ENCODE data around the gene OR2V2.
"Not testable (repeated sequence)": the region's sequence is repeated elsewhere in the genome, so short reads cannot be mapped to it uniquely, and the experiment has no call there.

Gene OR2V2

DNA sequence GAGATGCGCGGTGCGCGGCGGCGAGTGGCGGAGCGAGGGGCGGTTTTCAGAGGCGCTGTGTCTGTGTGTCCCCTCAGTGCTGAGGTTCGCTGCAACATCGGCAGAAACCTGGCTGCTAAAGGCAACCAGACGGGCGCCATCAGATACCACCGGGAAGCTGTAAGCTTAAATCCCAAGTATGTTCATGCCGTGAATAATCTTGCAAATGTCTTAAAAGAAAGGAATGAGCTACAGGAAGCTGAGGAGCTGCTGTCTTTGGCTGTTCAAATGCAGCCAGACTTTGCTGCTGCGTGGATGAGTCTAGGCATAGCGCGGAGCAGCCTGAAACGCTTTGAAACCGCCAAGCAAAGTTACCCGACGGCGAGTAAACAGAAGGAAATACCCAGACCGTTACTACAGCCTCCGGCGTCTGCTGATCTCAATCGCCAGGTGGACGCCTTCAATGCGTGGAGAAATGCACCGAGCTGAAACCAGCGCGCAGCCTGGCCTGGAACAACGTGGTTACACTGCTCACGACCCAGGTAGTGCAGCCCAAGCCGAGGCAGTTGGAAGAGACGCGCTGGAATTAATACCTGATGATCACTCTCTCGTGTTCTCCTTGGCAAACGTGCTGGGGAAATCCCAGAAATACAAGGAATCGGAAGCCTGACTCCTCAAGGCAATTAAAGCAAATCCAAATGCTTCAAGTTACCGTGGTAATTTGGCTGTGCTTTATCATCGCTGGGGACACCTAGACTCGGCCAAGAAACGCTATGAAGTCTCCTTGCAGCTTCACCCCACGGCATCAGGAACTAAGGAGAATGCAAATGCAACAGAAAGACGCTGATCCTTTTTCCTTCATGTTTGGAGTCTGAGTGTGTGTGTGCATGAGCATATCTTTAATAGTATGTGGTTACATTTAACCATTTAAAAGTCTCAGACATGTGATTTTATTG, 32.3 kb upstream of the OR2V2 start:
- DNase-seq (ENCODE audit: low read depth in 2 of 2): no peak

DNA sequence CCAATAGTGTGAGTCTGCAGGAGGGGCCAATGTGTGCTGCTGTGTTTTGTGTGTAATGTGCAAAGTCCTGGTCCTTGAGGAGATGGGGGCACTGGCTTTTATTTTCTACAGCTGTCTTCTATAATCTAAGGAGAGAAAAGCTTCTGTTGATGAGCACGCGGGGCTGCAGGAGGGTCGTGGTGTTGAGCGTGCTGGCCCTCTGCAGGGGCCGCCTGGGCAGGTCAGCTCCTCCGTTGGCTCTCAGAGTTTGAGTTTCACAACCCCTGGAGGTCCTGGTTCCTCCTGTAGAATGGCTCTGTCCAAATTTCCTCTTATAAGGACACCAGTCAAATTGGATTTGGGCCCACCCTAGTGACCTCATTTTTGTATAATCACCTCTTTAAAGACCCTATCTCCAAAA, 29.0 kb upstream of the OR2V2 start:
- DNase-seq (ENCODE audit: low read depth in 2 of 2): no peak

DNA sequence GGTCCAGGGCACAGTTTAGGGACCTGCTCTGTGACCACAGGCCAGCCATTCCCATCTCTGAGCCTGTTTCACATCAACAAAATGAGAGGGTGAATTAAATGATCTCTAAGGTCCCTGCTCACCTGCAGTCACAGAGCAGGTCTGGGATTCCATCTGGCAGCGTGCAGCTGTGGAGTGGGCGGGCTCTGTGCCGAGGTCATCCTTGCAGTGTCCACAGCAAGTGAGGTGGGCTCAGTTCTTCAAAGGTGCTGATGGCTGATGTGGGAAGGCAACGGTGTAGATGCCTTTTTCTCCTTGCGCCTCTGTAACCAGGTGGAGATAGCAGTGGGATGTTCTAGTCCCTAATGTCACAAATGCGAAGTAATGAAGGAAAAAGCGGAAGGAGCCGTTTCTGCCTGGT, 28.3 kb upstream of the OR2V2 start:
- DNase-seq (ENCODE audit: low read depth in 2 of 2): no peak

DNA sequence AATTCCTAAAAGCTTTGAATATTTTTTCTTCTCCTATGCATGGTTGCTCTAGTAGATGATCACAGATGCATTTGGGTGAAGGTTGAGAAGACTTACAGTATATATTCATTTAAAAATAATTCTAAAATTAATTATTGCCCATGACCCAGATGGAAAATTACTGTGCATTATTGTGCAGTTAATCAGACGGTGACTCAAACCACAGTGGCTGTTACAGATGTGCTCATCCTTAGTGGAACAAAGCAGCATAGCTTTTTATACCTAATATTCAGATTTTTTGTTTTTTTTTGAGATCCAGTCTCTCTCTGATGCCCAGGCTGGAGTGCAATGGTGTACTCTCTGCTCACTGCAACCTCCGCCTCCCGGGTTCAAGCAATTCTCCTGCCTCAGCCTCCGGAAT, 27.1 kb upstream of the OR2V2 start:
- no peak for DNase-seq (ENCODE audit: low read depth in 2 of 2)

DNA sequence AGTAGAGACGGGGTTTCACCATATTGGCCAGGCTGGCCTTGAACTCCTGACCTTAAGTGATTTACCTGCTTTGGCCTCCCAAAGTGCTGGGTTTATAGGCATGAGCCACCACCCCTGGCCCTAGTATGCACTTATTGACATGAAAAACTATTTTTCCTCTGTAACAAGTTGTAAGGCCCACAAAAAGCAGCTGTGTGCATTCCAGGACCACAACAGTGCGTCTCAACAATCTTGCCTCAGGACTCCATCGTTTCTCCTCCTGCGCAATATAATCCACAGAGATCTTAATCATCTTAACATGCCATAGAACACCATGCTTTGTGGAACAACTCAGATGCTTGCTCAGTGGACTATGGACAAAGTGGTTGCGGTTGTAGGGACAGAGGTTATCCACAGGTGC, 26.6 kb upstream of the OR2V2 start:
- DNase-seq (ENCODE audit: low read depth in 2 of 2): no peak

DNA sequence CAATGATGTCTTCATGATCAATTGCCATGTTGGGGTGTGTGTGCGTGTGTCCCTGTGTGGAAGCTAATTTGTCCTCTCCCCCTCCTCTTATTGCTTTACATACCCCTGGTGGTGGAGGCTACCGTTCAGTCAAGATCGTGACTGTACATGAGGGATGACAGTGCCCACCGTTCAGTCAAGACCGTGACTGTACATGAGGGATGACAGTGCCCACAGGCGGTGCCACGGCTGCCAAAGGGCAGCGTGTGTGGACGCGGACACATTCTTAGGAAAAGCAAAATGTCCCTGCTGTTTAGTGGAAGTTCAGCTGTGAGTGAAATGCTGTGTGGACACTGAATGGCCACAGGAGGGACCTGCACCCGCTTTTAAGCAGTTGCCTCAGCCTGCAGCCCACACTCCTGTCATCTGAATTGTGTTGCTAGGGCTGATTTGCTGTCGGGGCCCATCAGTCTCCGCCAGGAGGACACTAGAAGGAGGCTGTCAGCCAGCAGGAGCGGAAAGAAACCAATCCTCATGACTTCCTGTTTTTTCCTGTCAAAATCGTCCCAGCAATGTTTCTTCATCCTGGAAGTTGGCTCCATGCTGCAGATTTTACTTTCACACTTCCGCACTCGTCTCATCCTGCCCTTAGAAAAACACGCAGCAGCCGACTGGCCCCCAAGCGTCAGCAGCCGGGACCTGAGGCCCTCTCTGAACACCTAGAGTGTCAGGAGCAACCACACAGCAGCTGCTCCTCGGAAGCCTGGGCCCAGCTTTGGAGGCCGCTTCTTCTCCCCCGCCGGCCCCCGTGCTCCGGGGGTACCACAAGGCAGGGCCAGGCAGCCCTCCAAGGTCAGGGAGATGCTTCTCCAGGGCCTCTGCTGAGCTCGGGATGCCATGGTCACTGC, 25.5 kb upstream of the OR2V2 start:
- DNase-seq (ENCODE audit: low read depth in 2 of 2): no peak

DNA sequence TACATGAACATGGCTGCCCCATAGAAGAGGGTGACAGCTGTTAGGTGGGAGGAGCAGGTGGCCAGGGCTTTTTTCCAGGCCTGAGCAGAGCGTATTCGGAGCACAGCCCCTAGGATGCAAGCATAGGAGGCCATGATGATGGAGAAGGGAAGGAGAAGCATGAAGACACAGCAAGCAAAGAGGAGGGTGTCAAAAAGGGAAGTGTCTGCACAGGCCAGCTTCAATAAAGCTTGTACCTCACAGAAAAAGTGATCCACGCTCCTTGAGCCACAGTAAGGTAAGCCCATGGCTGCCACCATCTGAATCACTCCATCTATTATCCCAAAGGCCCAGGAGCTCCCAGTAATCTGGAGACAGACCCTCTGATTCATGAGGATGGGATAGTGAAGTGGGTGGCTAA, 22.9 kb upstream of the OR2V2 start:
- no peak for DNase-seq (ENCODE audit: low read depth in 2 of 2)

DNA sequence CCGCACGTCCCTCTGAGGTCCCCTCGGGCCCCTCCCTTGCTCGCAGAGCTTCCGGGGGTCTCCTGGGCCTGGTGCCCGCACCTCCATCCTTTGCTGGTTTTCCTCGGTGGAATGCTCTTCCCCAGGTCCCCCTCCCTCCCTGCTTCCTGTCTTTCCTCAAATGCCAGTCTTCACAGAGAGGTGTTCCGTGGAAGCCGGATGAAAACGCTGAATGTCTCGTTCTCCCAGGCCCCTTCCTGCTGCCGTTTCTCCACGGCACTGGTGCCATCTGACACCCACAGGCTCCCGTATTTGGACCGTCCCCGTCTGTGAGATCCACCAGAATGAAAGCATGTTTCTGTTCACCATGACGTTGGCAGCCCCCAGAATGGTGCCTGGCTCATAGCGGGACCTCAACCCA, 20.5 kb upstream of the OR2V2 start:
- DNase-seq (ENCODE audit: low read depth in 2 of 2): no peak

DNA sequence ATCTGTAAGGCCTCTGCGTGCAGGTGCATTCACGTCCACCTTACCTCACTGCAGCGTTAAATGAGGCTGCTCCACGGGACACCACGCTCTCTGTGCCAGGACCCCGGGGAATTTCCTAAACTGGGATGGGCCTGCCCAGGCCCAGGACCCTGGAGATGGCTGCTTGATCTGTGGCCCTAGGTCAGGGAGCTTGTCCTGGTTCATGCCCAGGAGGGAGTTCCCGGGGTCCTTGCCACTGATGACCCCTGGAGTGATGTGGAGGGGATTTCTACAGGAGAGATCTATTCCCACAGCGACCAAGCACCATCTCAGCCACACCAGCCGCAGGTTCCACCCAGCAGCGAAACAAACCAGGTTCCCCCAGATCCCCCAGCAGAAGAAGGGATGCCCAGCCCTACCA, 19.9 kb upstream of the OR2V2 start:
- DNase-seq (ENCODE audit: low read depth in 2 of 2): no peak

DNA sequence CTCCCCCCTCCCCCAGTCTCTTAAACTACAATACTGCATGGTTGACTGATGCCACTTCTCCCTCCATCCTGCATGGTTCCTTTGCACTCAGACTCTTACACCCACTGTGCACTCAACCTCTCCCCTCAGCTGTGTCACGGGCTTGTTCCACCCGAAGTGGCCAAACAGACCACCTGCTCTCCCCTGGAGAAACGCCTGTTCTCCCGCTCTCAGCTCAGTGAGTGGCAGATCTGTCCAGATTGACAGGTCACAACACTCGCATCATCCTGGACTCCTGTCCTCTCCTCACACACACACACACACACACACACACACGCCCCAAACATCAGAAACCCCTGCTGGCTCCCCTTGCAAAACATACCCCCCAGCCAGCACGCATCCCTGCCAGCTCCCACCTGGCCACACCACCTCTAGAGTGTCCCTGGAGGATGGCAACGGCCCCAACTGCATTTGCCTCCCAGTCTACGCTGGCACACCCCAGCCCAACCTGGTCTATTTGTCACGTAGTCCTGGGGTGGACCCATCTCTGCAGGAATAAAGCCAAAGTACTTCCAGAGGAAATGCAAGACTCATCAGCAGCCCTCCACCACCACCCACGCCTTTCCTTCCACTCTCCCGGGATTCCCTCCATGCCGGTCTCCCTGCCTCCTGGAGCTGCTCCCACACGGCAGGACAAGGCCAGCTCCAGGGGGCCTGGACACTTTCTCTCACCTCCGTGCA, 19.3 kb upstream of the OR2V2 start:
- no peak for DNase-seq (ENCODE audit: low read depth in 2 of 2)

DNA sequence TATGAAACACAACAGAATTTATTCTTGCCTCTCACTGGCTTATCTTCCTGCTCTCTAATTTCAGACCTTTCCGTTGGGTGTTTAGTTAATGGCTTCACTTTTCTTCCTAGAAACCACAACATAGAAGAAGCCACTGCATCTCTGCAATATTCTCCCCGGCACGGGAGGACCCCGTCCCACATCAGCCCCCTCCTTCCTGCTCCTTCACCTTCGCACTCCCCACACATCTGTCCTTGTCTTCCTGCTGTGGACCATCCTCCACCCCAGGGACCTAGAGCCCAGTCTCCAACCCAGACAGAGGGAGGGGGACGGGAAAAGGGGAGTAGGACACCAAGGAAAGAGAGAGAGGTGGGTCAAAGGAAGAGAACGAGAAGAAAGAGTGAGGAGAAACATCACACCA, 17.8 kb upstream of the OR2V2 start:
- no peak for DNase-seq (ENCODE audit: low read depth in 2 of 2)

DNA sequence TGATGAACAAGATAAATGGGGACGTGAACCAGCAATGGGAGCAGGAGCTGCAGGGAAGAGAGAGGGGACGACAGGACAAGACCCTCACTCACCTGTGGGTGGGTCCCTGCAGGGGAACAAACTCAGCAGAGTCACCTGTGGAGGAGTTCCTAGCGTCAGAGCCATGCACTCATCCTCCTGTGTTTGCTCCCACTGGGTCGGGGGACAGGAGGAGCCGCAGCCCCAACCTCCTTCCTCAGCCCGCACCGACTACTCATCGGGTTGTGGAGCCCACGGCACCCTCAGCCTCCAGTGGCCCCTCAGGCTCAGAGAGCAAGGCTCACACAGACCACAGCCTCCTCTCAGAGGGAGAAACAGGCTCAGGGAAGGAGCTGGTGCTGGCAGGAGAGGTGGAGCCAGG, 17.3 kb upstream of the OR2V2 start:
- not testable (repeated sequence) for DNase-seq (ENCODE audit: low read depth in 2 of 2)

DNA sequence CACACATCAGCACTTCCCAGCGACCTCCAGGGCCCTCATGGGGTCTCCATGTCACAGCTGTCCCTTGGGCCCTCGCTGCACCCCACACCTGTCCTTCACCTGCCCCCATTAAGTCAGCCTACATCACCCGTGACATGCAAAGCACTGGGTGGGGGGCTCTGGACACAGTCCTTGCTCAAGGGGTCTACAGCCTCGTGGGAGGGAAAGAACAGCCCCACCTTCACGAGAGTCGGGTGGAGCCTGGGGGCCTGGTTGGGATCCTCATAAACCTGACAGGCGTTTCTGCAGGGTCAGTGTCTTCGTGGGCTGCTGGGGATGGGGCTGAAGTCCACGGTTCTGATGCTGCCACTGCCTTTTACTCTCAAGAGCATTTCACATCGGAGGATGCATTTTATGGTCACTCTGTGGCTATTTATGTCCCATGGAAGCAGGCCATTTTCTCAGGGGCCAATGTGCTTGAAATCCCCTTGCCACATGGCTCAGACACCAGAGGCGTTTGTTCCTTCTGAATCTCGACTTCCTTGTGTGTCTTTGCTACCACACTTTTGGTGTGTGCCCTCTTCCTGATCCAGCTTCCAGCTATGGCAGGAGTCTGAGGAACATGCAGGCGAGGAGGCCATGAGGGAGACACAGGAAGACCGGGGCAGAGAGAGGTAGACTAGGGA, 16.4 kb upstream of the OR2V2 start, which contains the start of gene OR2V1:
Gene OR2V1 (minus strand): TSS at position 338 of the 665 bp plus-strand sequence. CDS start 5,865 bp downstream, outside the sequence.
- no peak for DNase-seq (ENCODE audit: low read depth in 2 of 2)

DNA sequence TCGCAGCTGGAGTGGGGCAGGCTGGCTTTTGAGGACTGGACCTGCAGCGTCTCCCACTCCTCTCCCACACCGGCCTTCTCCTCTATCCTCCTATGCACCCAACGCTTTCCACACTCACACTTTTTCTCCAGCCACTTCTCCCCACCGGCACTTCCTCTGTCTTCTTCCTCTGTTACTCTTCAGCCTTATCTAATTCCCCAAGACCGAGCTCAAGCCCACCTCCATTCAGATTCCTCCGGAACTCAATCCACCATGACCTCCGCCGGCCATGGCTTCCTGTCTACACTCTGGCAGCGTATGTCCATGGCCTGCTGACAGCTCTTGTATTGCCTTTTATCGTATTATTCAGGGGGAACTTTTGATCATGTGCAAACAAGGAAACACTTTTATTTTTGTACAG, 15.9 kb upstream of the OR2V2 start:
- no peak for DNase-seq (ENCODE audit: low read depth in 2 of 2)

DNA sequence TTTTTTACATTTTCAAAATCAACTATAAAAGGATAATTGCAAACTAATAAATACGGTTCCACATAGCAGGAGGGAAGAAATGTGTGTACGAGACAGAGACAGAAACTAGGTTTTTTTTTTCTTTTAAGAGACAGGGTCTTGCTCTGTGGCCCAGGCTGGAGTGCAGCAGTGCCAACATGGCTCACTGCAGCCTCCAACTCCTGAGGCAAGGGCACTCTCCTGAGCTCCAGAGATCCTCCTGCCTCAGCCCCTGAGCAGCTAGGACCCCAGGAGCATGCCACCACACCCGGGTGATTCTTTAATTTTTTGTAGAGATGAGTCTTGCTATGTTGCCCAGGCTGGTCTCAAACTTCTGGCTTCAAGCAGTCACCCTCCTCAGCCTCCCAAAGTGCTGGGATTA, 14.3 kb upstream of the OR2V2 start:
- no peak for DNase-seq (ENCODE audit: low read depth in 2 of 2)

DNA sequence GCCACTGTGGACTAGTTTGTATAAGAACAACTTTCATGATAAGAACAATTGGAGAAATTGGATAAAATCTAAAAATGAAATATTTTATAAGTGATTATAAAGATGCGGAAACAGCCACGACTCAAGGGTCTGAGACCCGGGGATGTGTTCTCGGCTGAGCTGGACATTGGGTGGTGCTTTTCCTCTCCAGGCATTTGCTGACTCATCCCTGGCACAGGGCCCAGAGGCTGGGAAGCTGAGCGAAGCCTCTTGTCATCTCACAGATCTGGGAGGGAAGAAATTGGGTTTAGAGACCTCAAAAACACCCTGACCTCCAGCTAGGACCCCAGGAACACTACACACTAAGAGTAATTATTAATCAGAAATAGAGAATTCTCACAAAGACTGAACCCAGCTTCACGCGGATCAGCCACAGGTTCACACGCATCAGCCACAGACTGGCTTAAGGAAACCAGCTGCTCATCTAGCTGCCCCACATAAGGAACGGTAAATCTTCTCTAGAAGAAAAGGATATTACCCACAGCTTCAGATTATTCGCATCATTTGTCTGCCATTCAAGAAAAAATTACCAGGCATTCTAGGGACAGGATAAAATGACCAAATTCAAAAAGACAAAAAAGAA, 13.7 kb upstream of the OR2V2 start:
- DNase-seq (ENCODE audit: low read depth in 2 of 2): no peak

DNA sequence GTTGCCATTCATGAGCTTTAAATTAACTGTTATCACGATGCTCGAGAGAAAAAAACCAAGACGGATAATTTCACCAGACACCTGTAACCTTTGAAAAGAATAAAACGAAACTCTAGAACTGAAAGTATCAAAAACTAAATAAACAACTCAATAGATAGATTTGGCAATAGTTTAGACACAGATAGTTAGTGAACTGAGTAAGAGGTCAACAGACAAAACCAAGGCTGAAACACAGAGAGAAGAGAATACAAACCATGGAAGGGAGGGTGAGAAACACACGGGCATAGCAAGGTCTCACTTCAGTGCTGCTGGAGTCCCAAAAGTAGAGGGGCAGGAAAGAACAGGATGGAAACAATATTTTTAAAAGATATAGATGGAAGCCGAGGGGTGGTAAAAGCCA, 13.1 kb upstream of the OR2V2 start:
- DNase-seq (ENCODE audit: low read depth in 2 of 2): no peak

DNA sequence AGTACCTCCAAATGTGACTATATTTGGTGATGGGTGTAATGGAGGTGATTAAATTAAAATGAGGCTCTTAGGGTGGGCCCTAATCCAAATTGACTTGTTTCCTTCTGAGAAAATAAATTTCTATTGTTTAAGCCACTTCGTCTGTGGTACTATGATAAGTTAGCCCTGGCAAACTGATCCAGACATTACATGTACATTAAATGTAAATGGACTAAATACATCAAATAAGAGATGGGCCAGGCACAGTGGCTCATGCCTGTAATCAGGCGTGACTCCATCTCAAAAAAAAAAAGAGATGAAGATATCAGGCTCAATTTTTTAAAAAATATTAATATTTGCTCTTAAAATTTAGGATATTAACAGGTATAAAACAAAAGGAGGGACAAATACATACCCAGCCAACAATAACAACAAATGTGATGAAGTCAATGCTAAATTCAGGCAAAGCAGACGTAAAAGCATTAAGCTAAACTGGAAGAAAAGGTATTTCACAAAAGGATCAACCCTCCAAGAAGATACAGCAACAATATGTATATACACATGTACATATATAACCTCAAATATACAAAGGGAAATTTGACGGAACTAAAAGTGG, 10.9 kb upstream of the OR2V2 start:
- no peak for DNase-seq (ENCODE audit: low read depth in 2 of 2)

DNA sequence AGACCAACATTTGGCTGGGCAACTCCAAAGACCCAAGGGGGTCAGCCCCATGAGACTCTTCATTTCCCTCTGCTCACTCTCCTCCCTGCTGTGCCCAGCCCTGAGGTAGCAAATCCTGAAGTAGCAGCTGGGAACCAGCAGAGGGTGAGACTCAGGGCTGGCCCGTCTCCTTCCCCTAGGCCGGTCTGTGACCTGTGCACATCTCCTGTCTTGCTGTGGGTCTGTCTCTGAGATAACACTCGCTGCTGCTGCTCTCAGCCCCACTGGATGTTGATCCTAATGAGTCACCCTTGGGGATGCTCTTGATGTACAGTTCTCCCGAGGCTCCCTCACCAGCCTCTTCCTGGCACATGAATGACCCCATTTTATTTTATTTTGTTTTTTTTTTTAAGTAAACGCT, 9.1 kb upstream of the OR2V2 start:
- DNase-seq (ENCODE audit: low read depth in 2 of 2): no peak

DNA sequence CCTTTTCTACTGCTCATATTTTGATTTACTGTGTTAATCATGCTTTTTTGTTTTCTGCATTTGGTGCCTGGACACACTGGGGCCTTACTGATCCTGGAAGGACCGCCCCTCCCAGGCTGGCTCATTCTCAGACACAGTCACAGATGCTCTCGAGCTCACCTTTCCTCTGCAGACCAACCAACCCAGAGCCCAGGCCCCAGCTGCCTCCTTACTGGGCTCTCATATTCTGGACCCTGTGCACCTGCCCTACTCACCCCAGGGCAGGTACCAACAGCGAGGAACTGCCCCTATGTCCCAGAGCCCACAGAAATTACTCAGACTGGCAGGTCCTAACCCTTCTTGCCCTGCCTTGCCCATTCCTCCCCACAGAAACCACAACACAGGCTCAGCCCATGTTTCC, 6.6 kb upstream of the OR2V2 start:
- no peak for DNase-seq (ENCODE audit: low read depth in 2 of 2)

DNA sequence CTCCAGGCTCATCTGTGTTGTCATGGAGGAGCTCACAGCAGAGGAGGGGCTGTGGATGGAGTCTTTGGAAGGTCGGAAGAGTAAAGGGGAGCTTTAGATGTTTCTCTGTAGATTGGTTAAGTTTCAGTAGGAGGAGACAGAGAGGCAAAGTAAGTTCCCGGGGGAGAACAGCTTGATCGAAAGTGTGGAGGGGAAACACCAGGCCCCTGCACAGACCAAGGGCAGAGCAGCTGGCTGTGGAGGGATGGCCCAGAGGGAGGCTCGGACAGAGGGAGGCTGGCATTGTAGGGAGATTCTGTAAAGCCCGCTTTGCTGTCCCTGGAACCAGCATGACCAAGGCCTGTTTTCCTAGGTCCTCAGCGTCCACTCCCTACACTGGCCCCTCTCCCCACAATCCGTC, 5.3 kb upstream of the OR2V2 start:
- no peak for DNase-seq (ENCODE audit: low read depth in 2 of 2)
